ENCODE data around the gene RNF115. TPM values are rescaled to one million over a fixed set of nuclear protein-coding genes. Genes with fewer than 3 reads are reported as not detected.
A peak's percentile ranks its signal among the peaks of the same experiment; 100 is the strongest.
"Not testable (repeated sequence)": the region's sequence is repeated elsewhere in the genome, so short reads cannot be mapped to it uniquely, and the experiment has no call there.

RNF115 gene
- total RNA-seq, 1 donor from 2014 or later, result 15.5 TPM

- H3K4me1 Mint-ChIP-seq, result peaks cover 12% of the 10 kb centered on the region
- H3K4me3 Mint-ChIP-seq, result no peak overlapping the region
- H3K9me3 Mint-ChIP-seq, result no peaks in the 10 kb centered on the region
- DNase-seq, result peak; percentile 20
- intact Hi-C loops (cut with micrococcal nuclease), result no loop called here
- no peaks in the 10 kb centered on the region for H3K27me3 Mint-ChIP-seq
- peaks cover 11% of the 10 kb centered on the region for H3K36me3 Mint-ChIP-seq (ENCODE audit: low read depth)
- H3K27ac Mint-ChIP-seq, result no peak overlapping the region
Observed at GRCh38 chr1:145806844-145807243, 17.1 kb downstream of the RNF115 start.

DNA sequence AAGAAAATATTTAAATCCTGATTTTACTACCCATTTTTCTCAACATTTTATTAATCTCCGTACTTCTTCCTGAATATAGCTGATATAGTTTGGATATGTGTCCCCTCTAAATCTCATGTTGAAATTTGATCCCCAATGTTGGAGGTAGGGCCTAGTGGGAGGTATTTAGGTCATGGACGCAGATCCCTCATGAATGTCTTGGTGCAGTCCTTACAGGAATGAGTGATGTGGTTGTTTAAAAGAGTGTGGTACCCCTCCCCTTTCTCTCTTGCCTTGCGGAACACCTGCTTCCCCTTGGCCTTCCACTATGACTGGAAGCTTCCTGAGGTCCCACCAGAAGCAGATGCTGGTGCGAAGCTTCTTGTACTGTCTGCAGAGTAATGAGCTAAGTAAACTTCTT is 17.5 kb downstream of the RNF115 start:
- H3K4me1 Mint-ChIP-seq, result peaks cover 12% of the 10 kb centered on the region
- peaks cover 14% of the 10 kb centered on the region for H3K36me3 Mint-ChIP-seq (ENCODE audit: low read depth)
- intact Hi-C loops (cut with micrococcal nuclease), result no loop called here
- no peaks in the 10 kb centered on the region for H3K27me3 Mint-ChIP-seq
- DNase-seq, result no peak
- H3K9me3 Mint-ChIP-seq, result no peaks in the 10 kb centered on the region
- no peak overlapping the region for H3K27ac Mint-ChIP-seq
- H3K4me3 Mint-ChIP-seq, result no peak overlapping the region

GRCh38 chr1:145805057-145805456 is 18.8 kb downstream of the RNF115 start:
- Mint-ChIP-seq H3K4me3 (no peak overlapping the region), H3K27ac (no peak overlapping the region), H3K27me3 (no peaks in the 10 kb centered on the region), H3K36me3 (ENCODE audit: low read depth) (peaks cover 19% of the 10 kb centered on the region), H3K9me3 (no peaks in the 10 kb centered on the region), H3K4me1 (peaks cover 15% of the 10 kb centered on the region)
- intact Hi-C loops (cut with micrococcal nuclease), result no loop called here
- DNase-seq, result no peak

GRCh38 chr1:145804235-145805045 is 19.5 kb downstream of the RNF115 start:
- H3K27ac Mint-ChIP-seq, result no peak overlapping the region
- H3K27me3 Mint-ChIP-seq, result no peaks in the 10 kb centered on the region
- H3K36me3 Mint-ChIP-seq (ENCODE audit: low read depth), result peaks cover 24% of the 10 kb centered on the region
- no peak for DNase-seq
- peaks cover 15% of the 10 kb centered on the region for H3K4me1 Mint-ChIP-seq
- H3K9me3 Mint-ChIP-seq, result peaks cover 6% of the 10 kb centered on the region
- intact Hi-C loops (cut with micrococcal nuclease), result no loop called here
- H3K4me3 Mint-ChIP-seq, result no peak overlapping the region

DNA sequence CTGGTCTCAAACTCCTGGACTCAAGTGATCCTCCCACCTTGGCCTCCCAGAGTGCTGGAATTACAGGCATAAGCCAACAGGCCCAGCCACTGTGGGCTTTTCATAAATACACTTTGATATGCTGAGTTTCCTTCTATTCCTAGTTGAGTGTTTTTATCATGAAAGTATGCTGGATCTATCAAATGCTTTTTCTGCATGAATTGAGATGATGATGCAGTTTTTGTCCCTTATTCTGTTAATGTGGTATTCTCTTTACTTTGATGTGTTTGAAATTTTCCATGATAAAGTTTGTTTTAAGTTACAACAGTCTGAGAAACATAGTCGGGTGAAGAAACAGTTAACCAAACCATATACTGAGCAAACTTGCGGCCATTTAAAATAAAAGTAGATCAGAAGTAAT is 24.1 kb downstream of the RNF115 start:
- Mint-ChIP-seq H3K4me1 (peaks cover 15% of the 10 kb centered on the region), H3K36me3 (ENCODE audit: low read depth) (peaks cover 53% of the 10 kb centered on the region), H3K27me3 (no peaks in the 10 kb centered on the region), H3K9me3 (peaks cover 27% of the 10 kb centered on the region), H3K4me3 (no peak overlapping the region), H3K27ac (no peak overlapping the region)
- intact Hi-C loops (cut with micrococcal nuclease), result no loop called here
- DNase-seq, result no peak

- H3K4me3 Mint-ChIP-seq, result no peak overlapping the region
- peaks cover 27% of the 10 kb centered on the region for H3K9me3 Mint-ChIP-seq
- peak; percentile 36 for DNase-seq
- no peak overlapping the region for H3K27ac Mint-ChIP-seq
- H3K36me3 Mint-ChIP-seq (ENCODE audit: low read depth), result peaks cover 63% of the 10 kb centered on the region
- H3K4me1 Mint-ChIP-seq, result peaks cover 9% of the 10 kb centered on the region
- intact Hi-C loops (cut with micrococcal nuclease), result no loop called here
- H3K27me3 Mint-ChIP-seq, result no peaks in the 10 kb centered on the region
Observed at GRCh38 chr1:145796753-145797152, 27.1 kb downstream of the RNF115 start.

- Mint-ChIP-seq H3K36me3 (ENCODE audit: low read depth) (peaks cover 60% of the 10 kb centered on the region), H3K4me1 (peaks cover 6% of the 10 kb centered on the region)
- intact Hi-C loops (cut with micrococcal nuclease), result no loop called here
Observed at GRCh38 chr1:145795257-145795881, 28.5 kb downstream of the RNF115 start.

GRCh38 chr1:145792484-145792883 is 31.4 kb downstream of the RNF115 start:
- H3K4me3 Mint-ChIP-seq, result no peak overlapping the region
- intact Hi-C loops (cut with micrococcal nuclease), result no loop called here
- H3K27me3 Mint-ChIP-seq, result no peaks in the 10 kb centered on the region
- H3K27ac Mint-ChIP-seq, result no peak overlapping the region
- H3K9me3 Mint-ChIP-seq, result peaks cover 12% of the 10 kb centered on the region
- H3K36me3 Mint-ChIP-seq (ENCODE audit: low read depth), result peaks cover 48% of the 10 kb centered on the region
- no peak for DNase-seq
- peaks cover 8% of the 10 kb centered on the region for H3K4me1 Mint-ChIP-seq

More at GRCh38 chr1:145795257-145795881, 28.5 kb downstream of the RNF115 start:
- no peak overlapping the region for H3K27ac Mint-ChIP-seq
- H3K27me3 Mint-ChIP-seq, result no peaks in the 10 kb centered on the region
- peaks cover 27% of the 10 kb centered on the region for H3K9me3 Mint-ChIP-seq
- no peak overlapping the region for H3K4me3 Mint-ChIP-seq
- DNase-seq, result no peak

GRCh38 chr1:145791860-145792259 is 32.0 kb downstream of the RNF115 start:
- H3K9me3 Mint-ChIP-seq; DNase-seq; H3K27ac Mint-ChIP-seq; H3K4me1 Mint-ChIP-seq; H3K4me3 Mint-ChIP-seq; intact Hi-C loops (cut with micrococcal nuclease); H3K27me3 Mint-ChIP-seq: not testable (repeated sequence)
- H3K36me3 Mint-ChIP-seq (ENCODE audit: low read depth), result peaks cover 44% of the 10 kb centered on the region

- intact Hi-C loops (cut with micrococcal nuclease), result no loop called here
- Mint-ChIP-seq H3K36me3 (ENCODE audit: low read depth) (peaks cover 35% of the 10 kb centered on the region), H3K27ac (no peak overlapping the region), H3K27me3 (no peaks in the 10 kb centered on the region), H3K4me1 (peaks cover 26% of the 10 kb centered on the region), H3K4me3 (no peak overlapping the region), H3K9me3 (no peaks in the 10 kb centered on the region)
- no peak for DNase-seq
Observed at GRCh38 chr1:145788580-145788979, 35.3 kb downstream of the RNF115 start.

DNA sequence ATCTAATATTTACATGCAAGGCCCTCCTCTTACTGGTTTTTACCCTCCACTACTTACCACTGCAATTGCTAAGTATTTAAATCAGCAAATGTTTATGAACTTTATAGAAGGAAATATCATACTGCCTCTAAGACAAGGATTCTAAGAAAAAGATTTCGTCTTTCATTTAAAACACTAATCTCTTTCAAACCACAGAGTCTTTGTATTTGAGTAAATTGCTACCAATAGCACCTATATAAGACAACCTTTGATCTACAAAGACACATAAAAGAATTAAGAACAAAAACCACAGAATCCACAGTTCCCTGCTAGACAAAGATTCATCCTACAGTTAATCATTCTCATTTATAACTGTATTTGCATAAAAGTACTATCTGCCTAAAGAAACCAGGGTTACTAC is 37.6 kb downstream of the RNF115 start:
- intact Hi-C loops (cut with micrococcal nuclease), result no loop called here
- H3K27ac Mint-ChIP-seq, result peak overlapping the region; percentile 12
- H3K9me3 Mint-ChIP-seq, result no peaks in the 10 kb centered on the region
- H3K4me1 Mint-ChIP-seq, result peaks cover 26% of the 10 kb centered on the region
- H3K4me3 Mint-ChIP-seq, result peak overlapping the region; percentile 33
- no peak for DNase-seq
- no peaks in the 10 kb centered on the region for H3K27me3 Mint-ChIP-seq
- H3K36me3 Mint-ChIP-seq (ENCODE audit: low read depth), result peaks cover 31% of the 10 kb centered on the region

DNA sequence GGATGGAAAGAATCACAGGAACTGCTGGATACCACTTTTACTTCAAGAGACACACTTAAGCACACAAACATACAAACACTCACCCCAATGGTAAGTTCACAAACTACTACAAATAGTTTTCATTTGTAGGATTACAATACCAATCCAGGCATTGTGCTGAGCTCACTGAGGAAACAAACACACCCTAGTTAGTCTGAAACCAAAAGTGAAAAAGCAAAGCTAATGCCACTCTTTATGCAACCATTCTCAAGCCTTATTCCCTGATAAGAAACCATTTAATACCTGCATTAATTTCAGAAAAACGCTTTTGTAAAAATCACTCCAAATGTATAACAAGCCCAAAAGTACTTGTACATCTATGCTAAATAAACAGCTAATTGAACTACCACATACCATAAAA is 38.3 kb downstream of the RNF115 start:
- Mint-ChIP-seq H3K4me1 (peaks cover 26% of the 10 kb centered on the region), H3K9me3 (no peaks in the 10 kb centered on the region), H3K27me3 (no peaks in the 10 kb centered on the region), H3K4me3 (no peak overlapping the region), H3K27ac (peak overlapping the region; percentile 1), H3K36me3 (ENCODE audit: low read depth) (peaks cover 32% of the 10 kb centered on the region)
- intact Hi-C loops (cut with micrococcal nuclease), result no loop called here
- DNase-seq, result no peak

GRCh38 chr1:145784409-145784808 is 39.5 kb downstream of the RNF115 start:
- Mint-ChIP-seq H3K36me3 (ENCODE audit: low read depth) (peaks cover 32% of the 10 kb centered on the region), H3K4me1 (peaks cover 26% of the 10 kb centered on the region), H3K9me3 (no peaks in the 10 kb centered on the region), H3K27ac (no peak overlapping the region), H3K4me3 (no peak overlapping the region), H3K27me3 (no peaks in the 10 kb centered on the region)
- DNase-seq, result no peak
- intact Hi-C loops (cut with micrococcal nuclease), result no loop called here

- intact Hi-C loops (cut with micrococcal nuclease), result no loop called here
- H3K27ac Mint-ChIP-seq, result peak overlapping the region; percentile 38
- H3K27me3 Mint-ChIP-seq, result no peaks in the 10 kb centered on the region
- no peak for DNase-seq
- H3K4me1 Mint-ChIP-seq, result peaks cover 24% of the 10 kb centered on the region
- H3K4me3 Mint-ChIP-seq, result no peak overlapping the region
- peaks cover 24% of the 10 kb centered on the region for H3K36me3 Mint-ChIP-seq (ENCODE audit: low read depth)
- H3K9me3 Mint-ChIP-seq, result no peaks in the 10 kb centered on the region
Observed at GRCh38 chr1:145782272-145783099, 41.4 kb downstream of the RNF115 start.

Measured in activated CD4-positive, alpha-beta T cell treated with anti-CD3 and anti-CD28 coated beads, Interleukin-2, amount 10 ng/mL, durations not matched to agents 24 days and 14 days (primary cell).